Neural progenitor cell (in vitro differentiated cells): ENCODE measurements around the gene PEX14. TPM values are rescaled to one million over a fixed set of nuclear protein-coding genes. Genes with fewer than 3 reads are reported as not detected.

ENCODE experiments used
- DNase-seq: peaks from one replicate; pipeline ENCODE4 v3.0.0-alpha.2; 2016; ENCODE audit warnings: low spot score
- H2AFZ ChIP-seq: fragments of 200-600 bp; sonication (generic); replicated peaks from 2 replicates; pipeline ENCODE4 v1.6.1; 2016; ENCODE audit warnings: antibody characterized with exemption
- H3F3A ChIP-seq: fragments of 200-600 bp; sonication (generic); 2 replicates; pipeline ENCODE4 v1.6.1; 2016; ENCODE audit warnings: antibody characterized with exemption, low read depth
- H3K27ac ChIP-seq: fragments of 200-600 bp; sonication (generic); 2 replicates; pipeline ENCODE4 v1.5.1; 2016; ENCODE audit warnings: mild to moderate bottlenecking
- H3K27me3 ChIP-seq: fragments of 200-600 bp; sonication (generic); 2 replicates; pipeline ENCODE4 v1.6.1; 2016; ENCODE audit warnings: mild to moderate bottlenecking, moderate library complexity
- H3K36me3 ChIP-seq: fragments of 200-600 bp; sonication (generic); 2 replicates; pipeline ENCODE4 v1.5.1; 2016
- H3K4me1 ChIP-seq: fragments of 200-600 bp; sonication (generic); 2 replicates; pipeline ENCODE4 v1.6.1; 2016; ENCODE audit warnings: mixed run types
- H3K4me2 ChIP-seq: fragments of 200-600 bp; sonication (generic); 2 replicates; pipeline ENCODE4 v1.6.1; 2016
- H3K4me3 ChIP-seq: fragments of 200-600 bp; sonication (generic); 2 replicates; pipeline ENCODE4 v1.5.1; 2016
- H3K79me2 ChIP-seq: fragments of 200-600 bp; sonication (generic); 2 replicates; pipeline ENCODE4 v1.6.1; 2016; ENCODE audit warnings: low read depth
- H3K9ac ChIP-seq: fragments of 200-600 bp; sonication (generic); 2 replicates; pipeline ENCODE4 v1.6.1; 2016
- H3K9me3 ChIP-seq: fragments of 200-600 bp; sonication (generic); 2 replicates; pipeline ENCODE4 v1.5.1; 2016; ENCODE audit warnings: low read depth
- H4K20me1 ChIP-seq: fragments of 200-600 bp; sonication (generic); 2 replicates; pipeline ENCODE4 v1.6.1; 2016; ENCODE audit warnings: low read depth
- H3K27ac Mint-ChIP-seq: 3 replicates; pipeline ENCODE4 v1.8.0; 2021; ENCODE audit warnings: mixed read lengths
- H3K27me3 Mint-ChIP-seq: 2 replicates; pipeline ENCODE4 v1.8.0; 2022; ENCODE audit warnings: low read depth, mild to moderate bottlenecking, inconsistent platforms, moderate library complexity, mixed read lengths; ENCODE audit not compliant: insufficient read depth
- H3K36me3 Mint-ChIP-seq: 3 replicates; pipeline ENCODE4 v1.8.0; 2021; ENCODE audit warnings: mixed read lengths
- H3K4me1 Mint-ChIP-seq: 3 replicates; pipeline ENCODE4 v1.8.0; 2021; ENCODE audit warnings: mixed read lengths
- H3K4me3 Mint-ChIP-seq: 3 replicates; pipeline ENCODE4 v1.8.0; 2021; ENCODE audit warnings: mild to moderate bottlenecking, moderate library complexity, mixed read lengths
- H3K9me3 Mint-ChIP-seq: 3 replicates; pipeline ENCODE4 v1.8.0; 2020; ENCODE audit warnings: mixed read lengths
- EZH2 ChIP-seq: fragments of 200-600 bp; sonication (generic); IDR thresholded peaks from 2 replicates; pipeline ENCODE4 v1.6.1; 2017; ENCODE audit warnings: antibody characterized with exemption, mild to moderate bottlenecking, moderate library complexity
- EZH2phosphoT487 ChIP-seq: fragments of 200-600 bp; sonication (generic); IDR thresholded peaks from 2 replicates; pipeline ENCODE4 v1.6.1; 2017; ENCODE audit warnings: antibody characterized with exemption
- total RNA-seq: library from RNA; depleted of rRNA; stranded (reverse); fragments of >200 nt; gene quantifications from 2 replicates; pipeline ENCODE4 v1.2.3, GENCODE V29; 2015; ENCODE audit warnings: low replicate concordance
- TF ChIP-seq, protein P1 (sequence below): fragments of 200-600 bp; sonication (generic); IDR thresholded peaks from 2 replicates; pipeline ENCODE4 v1.5.1; 2017; ENCODE audit warnings: antibody characterized with exemption, mild to moderate bottlenecking

The PEX14 gene
- total RNA-seq, 1 donor from 2014 or later = 9.3 TPM

DNA sequence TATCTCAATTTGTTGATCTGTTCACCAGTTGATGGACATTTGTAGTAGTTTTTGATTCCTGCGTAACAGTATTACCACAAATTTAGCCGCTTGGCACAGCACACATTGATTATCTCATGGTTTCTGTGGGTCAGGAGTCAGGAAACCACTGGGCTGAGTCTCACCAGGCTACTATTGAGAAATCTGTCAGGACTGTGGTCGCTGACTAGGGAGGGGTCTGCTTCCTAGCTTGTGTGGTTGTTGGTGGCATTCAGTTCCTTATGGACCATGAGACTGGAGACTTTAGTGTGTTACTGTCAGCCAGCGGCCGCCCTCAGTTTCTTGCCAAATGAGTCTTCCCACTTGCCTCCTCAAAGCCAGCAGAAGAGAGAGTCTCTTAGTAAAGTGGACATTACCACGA is 9.8 kb downstream of the PEX14 start:
- no peaks in the 10 kb centered on the region for H3K9me3 ChIP-seq
- no peaks in the 10 kb centered on the region for H3K27me3 ChIP-seq
- Mint-ChIP-seq H3K36me3 (peaks cover 16% of the 10 kb centered on the region), H3K4me1 (peaks cover 5% of the 10 kb centered on the region), H3K27ac (no peak overlapping the region), H3K27me3 (peaks cover 2% of the 10 kb centered on the region), H3K4me3 (no peak overlapping the region), H3K9me3 (peaks cover 3% of the 10 kb centered on the region)
- no peak overlapping the region for H3K4me3 ChIP-seq
- H3K4me1 ChIP-seq = peaks cover 3% of the 10 kb centered on the region
- H3K9ac ChIP-seq = no peak overlapping the region
- peaks cover 10% of the 10 kb centered on the region for H4K20me1 ChIP-seq
- H3K36me3 ChIP-seq = no peaks in the 10 kb centered on the region
- TF ChIP-seq EZH2 (no peak), EZH2phosphoT487 (no peak)
- TF ChIP-seq, protein P1, sequence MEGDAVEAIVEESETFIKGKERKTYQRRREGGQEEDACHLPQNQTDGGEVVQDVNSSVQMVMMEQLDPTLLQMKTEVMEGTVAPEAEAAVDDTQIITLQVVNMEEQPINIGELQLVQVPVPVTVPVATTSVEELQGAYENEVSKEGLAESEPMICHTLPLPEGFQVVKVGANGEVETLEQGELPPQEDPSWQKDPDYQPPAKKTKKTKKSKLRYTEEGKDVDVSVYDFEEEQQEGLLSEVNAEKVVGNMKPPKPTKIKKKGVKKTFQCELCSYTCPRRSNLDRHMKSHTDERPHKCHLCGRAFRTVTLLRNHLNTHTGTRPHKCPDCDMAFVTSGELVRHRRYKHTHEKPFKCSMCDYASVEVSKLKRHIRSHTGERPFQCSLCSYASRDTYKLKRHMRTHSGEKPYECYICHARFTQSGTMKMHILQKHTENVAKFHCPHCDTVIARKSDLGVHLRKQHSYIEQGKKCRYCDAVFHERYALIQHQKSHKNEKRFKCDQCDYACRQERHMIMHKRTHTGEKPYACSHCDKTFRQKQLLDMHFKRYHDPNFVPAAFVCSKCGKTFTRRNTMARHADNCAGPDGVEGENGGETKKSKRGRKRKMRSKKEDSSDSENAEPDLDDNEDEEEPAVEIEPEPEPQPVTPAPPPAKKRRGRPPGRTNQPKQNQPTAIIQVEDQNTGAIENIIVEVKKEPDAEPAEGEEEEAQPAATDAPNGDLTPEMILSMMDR = no peak
- no peak overlapping the region for H3K27ac ChIP-seq
- no peak overlapping the region for H2AFZ ChIP-seq
- H3K79me2 ChIP-seq = peaks cover 99% of the 10 kb centered on the region
- H3F3A ChIP-seq = peaks cover 15% of the 10 kb centered on the region
- no peak overlapping the region for H3K4me2 ChIP-seq
- DNase-seq = no peak

DNA sequence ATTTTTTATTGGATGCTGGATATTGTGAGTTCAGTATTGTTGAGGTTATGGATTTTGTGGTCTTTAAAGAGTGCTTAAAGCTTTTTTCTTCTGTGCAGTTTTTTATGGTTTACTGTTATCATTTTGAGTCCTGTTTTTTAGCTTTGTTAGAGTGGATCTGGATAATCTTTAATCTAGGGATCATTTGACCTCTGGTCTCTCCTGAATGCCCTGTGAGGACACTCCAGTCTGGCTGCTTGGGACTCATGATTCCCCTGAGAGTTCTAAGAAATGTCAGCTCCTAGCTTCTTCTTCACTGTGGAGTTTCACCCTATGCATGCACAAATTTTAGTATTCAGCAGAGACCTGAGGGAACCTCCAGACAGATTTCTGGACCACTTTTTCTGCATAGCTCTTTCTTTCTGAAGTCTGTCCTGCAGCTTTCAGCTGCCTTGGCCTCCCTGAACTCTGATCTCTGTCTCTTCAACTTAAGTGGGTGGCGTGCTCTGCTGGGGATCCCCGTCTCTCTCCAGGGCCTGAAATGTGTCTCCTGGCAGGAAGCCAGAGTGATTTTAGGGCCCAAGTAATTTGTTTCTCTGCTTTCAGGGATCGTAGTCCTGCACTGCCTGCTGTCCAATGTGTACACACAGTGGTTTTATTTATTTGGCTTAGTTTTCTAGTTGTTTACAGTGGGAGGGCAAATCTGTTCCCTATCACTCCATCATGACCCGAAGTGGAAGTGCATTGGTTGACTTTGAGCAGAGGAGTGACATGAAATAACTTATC is 14.7 kb downstream of the PEX14 start:
- Mint-ChIP-seq H3K4me1 (peaks cover 34% of the 10 kb centered on the region), H3K27me3 (no peaks in the 10 kb centered on the region), H3K27ac (peak overlapping the region; percentile 98), H3K4me3 (peak overlapping the region; percentile 57), H3K36me3 (peaks cover 15% of the 10 kb centered on the region), H3K9me3 (peaks cover 3% of the 10 kb centered on the region)
- Histone ChIP-seq H3K27ac (peak overlapping the region; percentile 93), H3K79me2 (peaks cover 92% of the 10 kb centered on the region), H3K4me2 (peak overlapping the region; percentile 73), H2AFZ (no peak overlapping the region), H3K9ac (no peak overlapping the region), H3K36me3 (no peaks in the 10 kb centered on the region), H4K20me1 (peaks cover 37% of the 10 kb centered on the region), H3K9me3 (no peaks in the 10 kb centered on the region), H3K27me3 (no peaks in the 10 kb centered on the region), H3K4me3 (peak overlapping the region; percentile 24), H3K4me1 (peaks cover 27% of the 10 kb centered on the region), H3F3A (peaks cover 60% of the 10 kb centered on the region)
- TF ChIP-seq, protein P1 = no peak
- TF ChIP-seq EZH2phosphoT487 (no peak), EZH2 (no peak)
- no peak for DNase-seq

DNA sequence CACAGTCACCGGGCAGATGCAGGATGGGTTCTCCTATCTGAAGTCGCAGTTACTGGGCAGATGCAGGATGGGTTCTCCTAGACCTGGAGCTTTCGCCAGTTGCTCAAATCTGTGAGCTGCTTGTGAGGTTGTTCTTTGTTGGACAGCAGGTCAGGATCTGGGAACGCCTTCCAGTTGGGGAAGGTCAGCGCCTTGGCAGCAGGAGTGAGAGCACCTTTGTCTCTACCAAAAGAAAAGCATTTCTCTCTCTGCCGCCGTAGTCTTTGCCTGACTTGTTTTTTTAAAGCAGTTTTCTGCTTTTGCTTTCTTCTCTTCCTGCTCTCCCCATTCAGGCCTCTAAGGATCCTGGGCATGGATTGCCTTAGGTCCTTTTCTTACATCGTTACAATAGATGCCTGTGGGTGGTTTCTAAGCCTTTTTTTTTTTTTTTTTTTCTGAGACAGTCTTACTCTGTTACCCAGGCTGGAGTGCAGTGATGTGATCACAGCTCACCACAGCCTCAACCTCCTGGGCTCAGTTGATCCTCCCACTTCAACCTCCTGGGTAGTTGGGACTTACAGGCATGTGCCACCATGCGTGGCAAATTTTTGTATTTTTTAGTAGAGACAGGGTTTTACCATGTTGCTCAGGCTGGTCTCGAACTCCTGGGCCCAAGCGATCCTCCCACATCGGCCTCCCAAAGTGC is 15.7 kb downstream of the PEX14 start:
- no peak overlapping the region for H3K9ac ChIP-seq
- H3K9me3 Mint-ChIP-seq = peaks cover 3% of the 10 kb centered on the region
- no peaks in the 10 kb centered on the region for H3K9me3 ChIP-seq
- H3K4me1 ChIP-seq = peaks cover 34% of the 10 kb centered on the region
- peaks cover 88% of the 10 kb centered on the region for H3K79me2 ChIP-seq
- no peak overlapping the region for H2AFZ ChIP-seq
- H3K27ac Mint-ChIP-seq = peak overlapping the region; percentile 98
- H3K36me3 ChIP-seq = no peaks in the 10 kb centered on the region
- no peaks in the 10 kb centered on the region for H3K27me3 ChIP-seq
- no peaks in the 10 kb centered on the region for H3K27me3 Mint-ChIP-seq
- H3K4me1 Mint-ChIP-seq = peaks cover 44% of the 10 kb centered on the region
- TF ChIP-seq EZH2phosphoT487 = no peak
- TF ChIP-seq, protein P1 = no peak
- TF ChIP-seq EZH2 = no peak
- peaks cover 69% of the 10 kb centered on the region for H3F3A ChIP-seq
- peak overlapping the region; percentile 57 for H3K4me3 Mint-ChIP-seq
- peak overlapping the region; percentile 93 for H3K27ac ChIP-seq
- peaks cover 10% of the 10 kb centered on the region for H3K36me3 Mint-ChIP-seq
- peak overlapping the region; percentile 24 for H3K4me3 ChIP-seq
- peaks cover 43% of the 10 kb centered on the region for H4K20me1 ChIP-seq
- DNase-seq = peak; percentile 83
- H3K4me2 ChIP-seq = peak overlapping the region; percentile 73
